Tibial nerve (tissue), 4 donors: Measurements from ENCODE around the gene C1R.

Source experiments
- CTCF ChIP-seq, 5 experiments: fragments of 200-600 bp in 3 of 5; fragments of 450-650 bp in 2 of 5; sonication (generic) in 3 of 5; IDR thresholded peaks; one replicate each; pipeline ENCODE4 v1.5.1; 2016 to 2019; ENCODE audit warnings: antibody characterized with exemption in 5 of 5, mild to moderate bottlenecking in 3 of 5, moderate library complexity in 2 of 5
- EP300 ChIP-seq, 2 donors: sonication (generic); formaldehyde crosslinking; IDR thresholded peaks; one replicate each; pipeline ENCODE4 v1.6.1; 2017; ENCODE audit warnings: antibody characterized with exemption in 2 of 2, mild to moderate bottlenecking in 1 of 2

GRCh38 chr12:7092986-7093460 lies 778 bp upstream of the C1R start:
- no peak for TF ChIP-seq CTCF (IDR thresholded peaks at IDR 0.05)
- no peak for TF ChIP-seq EP300 (IDR thresholded peaks at IDR 0.05)
